Tibial nerve (tissue), 4 donors: Measurements from ENCODE around the gene KCNK18.

ENCODE experiments used
- EP300 ChIP-seq, 2 donors: sonication (generic); formaldehyde crosslinking; IDR thresholded peaks; one replicate each; pipeline ENCODE4 v1.6.1; 2017; ENCODE audit warnings: antibody characterized with exemption in 2 of 2, mild to moderate bottlenecking in 1 of 2
- POLR2A ChIP-seq, 2 donors: fragments of 450-650 bp; IDR thresholded peaks; one replicate each; pipeline ENCODE4 v1.6.1; 2017; ENCODE audit warnings: antibody characterized with exemption in 2 of 2, mild to moderate bottlenecking in 2 of 2, moderate library complexity in 2 of 2
- TF ChIP-seq, protein P1 (sequence below), 5 experiments: fragments of 200-600 bp in 3 of 5; fragments of 450-650 bp in 2 of 5; sonication (generic) in 3 of 5; IDR thresholded peaks; one replicate each; pipeline ENCODE4 v1.5.1; 2016 to 2019; ENCODE audit warnings: antibody characterized with exemption in 5 of 5, mild to moderate bottlenecking in 3 of 5, moderate library complexity in 2 of 5

DNA sequence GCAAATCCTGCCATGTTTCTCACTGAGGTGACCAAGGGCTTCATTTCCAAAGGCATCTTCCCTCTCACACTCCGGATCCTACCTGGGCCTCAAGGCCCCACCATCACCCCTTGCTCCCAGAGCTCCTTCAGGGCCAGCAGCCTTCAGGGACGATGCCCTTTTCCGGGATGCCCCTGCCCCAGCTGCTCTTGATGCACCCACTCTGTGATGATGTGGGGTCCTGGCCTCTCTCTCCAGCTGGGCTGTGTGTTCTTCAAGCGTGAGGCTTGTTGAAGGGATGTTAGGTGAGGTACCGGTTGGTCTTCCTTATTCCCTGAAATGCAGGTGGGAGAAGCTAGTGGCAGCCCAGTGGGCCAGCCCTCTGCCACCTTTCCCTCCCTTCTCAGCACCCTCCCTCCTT lies 25.3 kb downstream of the KCNK18 start:
- TF ChIP-seq, protein P1, sequence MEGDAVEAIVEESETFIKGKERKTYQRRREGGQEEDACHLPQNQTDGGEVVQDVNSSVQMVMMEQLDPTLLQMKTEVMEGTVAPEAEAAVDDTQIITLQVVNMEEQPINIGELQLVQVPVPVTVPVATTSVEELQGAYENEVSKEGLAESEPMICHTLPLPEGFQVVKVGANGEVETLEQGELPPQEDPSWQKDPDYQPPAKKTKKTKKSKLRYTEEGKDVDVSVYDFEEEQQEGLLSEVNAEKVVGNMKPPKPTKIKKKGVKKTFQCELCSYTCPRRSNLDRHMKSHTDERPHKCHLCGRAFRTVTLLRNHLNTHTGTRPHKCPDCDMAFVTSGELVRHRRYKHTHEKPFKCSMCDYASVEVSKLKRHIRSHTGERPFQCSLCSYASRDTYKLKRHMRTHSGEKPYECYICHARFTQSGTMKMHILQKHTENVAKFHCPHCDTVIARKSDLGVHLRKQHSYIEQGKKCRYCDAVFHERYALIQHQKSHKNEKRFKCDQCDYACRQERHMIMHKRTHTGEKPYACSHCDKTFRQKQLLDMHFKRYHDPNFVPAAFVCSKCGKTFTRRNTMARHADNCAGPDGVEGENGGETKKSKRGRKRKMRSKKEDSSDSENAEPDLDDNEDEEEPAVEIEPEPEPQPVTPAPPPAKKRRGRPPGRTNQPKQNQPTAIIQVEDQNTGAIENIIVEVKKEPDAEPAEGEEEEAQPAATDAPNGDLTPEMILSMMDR (IDR thresholded peaks at IDR 0.05): no peak
- TF ChIP-seq POLR2A (IDR thresholded peaks at IDR 0.05) (no peak), EP300 (IDR thresholded peaks at IDR 0.05) (no peak)
